Measurements from ENCODE around the gene C5AR2. TPM values are rescaled to one million over a fixed set of nuclear protein-coding genes. Genes with fewer than 3 reads are reported as not detected.

The C5AR2 gene
- polyA plus RNA-seq, 1 donor (not counting 4 experiments of a cell fraction or from before 2014, with no cell fraction given), result not detected

GRCh38 chr19:47309038-47309437 lies 22.9 kb upstream of the C5AR2 start:
- Histone ChIP-seq H3K9me1 (ENCODE audit: control insufficient read depth, extremely low read depth, insufficient read depth, low read length) (no peaks in the 10 kb centered on the region), H4K20me1 (ENCODE audit: control insufficient read depth, extremely low read depth, insufficient read depth, low read length) (no peaks in the 10 kb centered on the region), H3K4me1 (ENCODE audit: control insufficient read depth, extremely low read depth, insufficient read depth, low read length) (peaks cover 3% of the 10 kb centered on the region), H3K4me3 (ENCODE audit: control insufficient read depth in 2 of 3, extremely low read depth in 1 of 3, insufficient read depth in 2 of 3, low read depth in 1 of 3, low read length in 3 of 3) (no peak overlapping the region), H3K36me3 (ENCODE audit: control insufficient read depth in 2 of 2, extremely low read depth in 1 of 2, insufficient read depth in 2 of 2, low read length in 2 of 2) (no peaks in the 10 kb centered on the region), H2AFZ (ENCODE audit: control insufficient read depth, low read length) (no peak overlapping the region), H3K9ac (ENCODE audit: control insufficient read depth, extremely low read depth, insufficient read depth, low read length) (no peak overlapping the region), H3K4me2 (ENCODE audit: control insufficient read depth, extremely low read depth, insufficient read depth, low read depth, low read length) (no peak overlapping the region), H3K9me3 (ENCODE audit: control insufficient read depth, low read depth, low read length) (no peaks in the 10 kb centered on the region), H3K79me2 (ENCODE audit: control insufficient read depth, insufficient read depth, low read length) (no peaks in the 10 kb centered on the region), H3K27me3 (ENCODE audit: control insufficient read depth, extremely low read depth, insufficient read depth, low read length) (peaks cover 3% of the 10 kb centered on the region), H3K27ac (ENCODE audit: control insufficient read depth, insufficient read depth, low read length) (no peak overlapping the region)
- TF ChIP-seq EZH2 (IDR thresholded peaks at IDR 0.05; ENCODE audit: low read length) (no peak), CTCF (optimal IDR thresholded peaks at IDR 0.05 in 1 of 3, IDR thresholded peaks at IDR 0.05 in 1 of 3, conservative IDR thresholded peaks at IDR 0.05 in 1 of 3; ENCODE audit: extremely low read depth in 1 of 3, insufficient read depth in 2 of 3, low read length in 3 of 3) (no peak)
- DNase-seq (ENCODE audit: low read depth, low spot score), result no peak
- FAIRE-seq, result no peak
- dilution Hi-C loops (cut with MboI; ENCODE audit: extremely low pct_ligation_motif_present, low sequenced_read_pairs), result no loop called here

- Histone ChIP-seq H3K27ac (ENCODE audit: control insufficient read depth, insufficient read depth, low read length) (no peak within 1 kb of the TSS), H3K9me3 (ENCODE audit: control insufficient read depth, low read depth, low read length) (no peaks in the 10 kb centered on the region), H3K9ac (ENCODE audit: control insufficient read depth, extremely low read depth, insufficient read depth, low read length) (no peak within 1 kb of the TSS), H3K4me2 (ENCODE audit: control insufficient read depth, extremely low read depth, insufficient read depth, low read depth, low read length) (no peak within 1 kb of the TSS), H3K36me3 (ENCODE audit: control insufficient read depth in 2 of 2, extremely low read depth in 1 of 2, insufficient read depth in 2 of 2, low read length in 2 of 2) (no peaks in the 10 kb centered on the region), H3K27me3 (ENCODE audit: control insufficient read depth, extremely low read depth, insufficient read depth, low read length) (peaks cover 3% of the 10 kb centered on the region), H4K20me1 (ENCODE audit: control insufficient read depth, extremely low read depth, insufficient read depth, low read length) (no peaks in the 10 kb centered on the region), H3K4me1 (ENCODE audit: control insufficient read depth, extremely low read depth, insufficient read depth, low read length) (peaks cover 3% of the 10 kb centered on the region), H3K4me3 (ENCODE audit: control insufficient read depth in 2 of 3, extremely low read depth in 1 of 3, insufficient read depth in 2 of 3, low read depth in 1 of 3, low read length in 3 of 3) (no peak within 1 kb of the TSS), H3K9me1 (ENCODE audit: control insufficient read depth, extremely low read depth, insufficient read depth, low read length) (no peaks in the 10 kb centered on the region), H2AFZ (ENCODE audit: control insufficient read depth, low read length) (no peak within 1 kb of the TSS), H3K79me2 (ENCODE audit: control insufficient read depth, insufficient read depth, low read length) (no peaks in the 10 kb centered on the region)
- TF ChIP-seq EZH2 (IDR thresholded peaks at IDR 0.05; ENCODE audit: low read length) (no peak), CTCF (optimal IDR thresholded peaks at IDR 0.05 in 1 of 3, IDR thresholded peaks at IDR 0.05 in 1 of 3, conservative IDR thresholded peaks at IDR 0.05 in 1 of 3; ENCODE audit: extremely low read depth in 1 of 3, insufficient read depth in 2 of 3, low read length in 3 of 3) (no peak)
- FAIRE-seq (no peak), DNase-seq (ENCODE audit: low read depth, low spot score) (no peak)
- dilution Hi-C loops (cut with MboI; ENCODE audit: extremely low pct_ligation_motif_present, low sequenced_read_pairs), result no loop called here
Measured at GRCh38 chr19:47309608-47310007, 22.4 kb upstream of the C5AR2 start, which contains the start of gene C5AR1. Gene C5AR1, plus strand, starts transcription at chr19:47309861. Its CDS starts 35 bp downstream, at chr19:47309896.

Measured in keratinocyte (primary cell).